ENCODE results near the gene SMARCAL1. TPM values are rescaled to one million over a fixed set of nuclear protein-coding genes. Genes with fewer than 3 reads are reported as not detected.

SMARCAL1 gene
- total RNA-seq, 1 donor from 2014 or later = 27.4 TPM

GRCh38 chr2:216453955-216454614, 41.8 kb downstream of the SMARCAL1 start:
- Mint-ChIP-seq H3K27me3 (no peaks in the 10 kb centered on the region), H3K4me3 (no peak overlapping the region), H3K4me1 (no peaks in the 10 kb centered on the region), H3K36me3 (ENCODE audit: low read depth) (peaks cover 60% of the 10 kb centered on the region), H3K9me3 (peaks cover 12% of the 10 kb centered on the region), H3K27ac (no peak overlapping the region)
- intact Hi-C loops (cut with micrococcal nuclease) = no loop called here
- no peak for DNase-seq

GRCh38 chr2:216463148-216463547, 50.9 kb downstream of the SMARCAL1 start:
- H3K27me3 Mint-ChIP-seq = no peaks in the 10 kb centered on the region
- intact Hi-C loops (cut with micrococcal nuclease) = no loop called here
- no peak overlapping the region for H3K27ac Mint-ChIP-seq
- no peaks in the 10 kb centered on the region for H3K4me1 Mint-ChIP-seq
- no peaks in the 10 kb centered on the region for H3K9me3 Mint-ChIP-seq
- DNase-seq = no peak
- peaks cover 26% of the 10 kb centered on the region for H3K36me3 Mint-ChIP-seq (ENCODE audit: low read depth)
- H3K4me3 Mint-ChIP-seq = no peak overlapping the region

GRCh38 chr2:216464104-216464720, 51.9 kb downstream of the SMARCAL1 start:
- Mint-ChIP-seq H3K27ac (no peak overlapping the region), H3K36me3 (ENCODE audit: low read depth) (peaks cover 31% of the 10 kb centered on the region), H3K4me3 (no peak overlapping the region), H3K4me1 (no peaks in the 10 kb centered on the region), H3K9me3 (no peaks in the 10 kb centered on the region), H3K27me3 (no peaks in the 10 kb centered on the region)
- no peak for DNase-seq
- intact Hi-C loops (cut with micrococcal nuclease) = no loop called here

GRCh38 chr2:216465579-216466195, 53.4 kb downstream of the SMARCAL1 start:
- DNase-seq = peak; percentile 43
- H3K4me3 Mint-ChIP-seq = no peak overlapping the region
- H3K4me1 Mint-ChIP-seq = no peaks in the 10 kb centered on the region
- H3K27me3 Mint-ChIP-seq = no peaks in the 10 kb centered on the region
- intact Hi-C loops (cut with micrococcal nuclease) = no loop called here
- peaks cover 39% of the 10 kb centered on the region for H3K36me3 Mint-ChIP-seq (ENCODE audit: low read depth)
- H3K27ac Mint-ChIP-seq = no peak overlapping the region
- no peaks in the 10 kb centered on the region for H3K9me3 Mint-ChIP-seq

GRCh38 chr2:216467845-216468244, 55.6 kb downstream of the SMARCAL1 start:
- no peak for DNase-seq
- Mint-ChIP-seq H3K9me3 (no peaks in the 10 kb centered on the region), H3K4me3 (no peak overlapping the region), H3K27ac (no peak overlapping the region), H3K4me1 (no peaks in the 10 kb centered on the region), H3K36me3 (ENCODE audit: low read depth) (peaks cover 33% of the 10 kb centered on the region), H3K27me3 (no peaks in the 10 kb centered on the region)
- intact Hi-C loops (cut with micrococcal nuclease) = no loop called here

GRCh38 chr2:216469661-216470060, 57.4 kb downstream of the SMARCAL1 start:
- Mint-ChIP-seq H3K9me3 (no peaks in the 10 kb centered on the region), H3K4me3 (no peak overlapping the region), H3K27ac (no peak overlapping the region), H3K36me3 (ENCODE audit: low read depth) (peaks cover 26% of the 10 kb centered on the region), H3K27me3 (no peaks in the 10 kb centered on the region), H3K4me1 (peaks cover under 1% of the 10 kb centered on the region)
- intact Hi-C loops (cut with micrococcal nuclease) = loop anchor here (10.0 kb wide), 2 partner anchors 125 to 755 kb away; no protein-coding TSS in a partner anchor
- DNase-seq = no peak

- H3K4me3 Mint-ChIP-seq = no peak overlapping the region
- intact Hi-C loops (cut with micrococcal nuclease) = loop anchor here (10.0 kb wide), 2 partner anchors 128 to 752 kb away; no protein-coding TSS in a partner anchor
- peaks cover 17% of the 10 kb centered on the region for H3K4me1 Mint-ChIP-seq
- H3K36me3 Mint-ChIP-seq (ENCODE audit: low read depth) = peaks cover 35% of the 10 kb centered on the region
- H3K27me3 Mint-ChIP-seq = no peaks in the 10 kb centered on the region
- no peak overlapping the region for H3K27ac Mint-ChIP-seq
- DNase-seq = no peak
- H3K9me3 Mint-ChIP-seq = no peaks in the 10 kb centered on the region
Observed at GRCh38 chr2:216473187-216473586, 60.9 kb downstream of the SMARCAL1 start.

- H3K36me3 Mint-ChIP-seq (ENCODE audit: low read depth) = peaks cover 36% of the 10 kb centered on the region
- H3K9me3 Mint-ChIP-seq = no peaks in the 10 kb centered on the region
- no peaks in the 10 kb centered on the region for H3K27me3 Mint-ChIP-seq
- intact Hi-C loops (cut with micrococcal nuclease) = loop anchor here (5.0 to 10.0 kb wide), 4 partner anchors 63 to 750 kb away; partner anchors contain the start of gene SMARCAL1
- peak overlapping the region; percentile 48 for H3K4me3 Mint-ChIP-seq
- peaks cover 19% of the 10 kb centered on the region for H3K4me1 Mint-ChIP-seq
- peak; percentile 77 for DNase-seq
- H3K27ac Mint-ChIP-seq = peak overlapping the region; percentile 67
Observed at GRCh38 chr2:216474925-216475670, 62.8 kb downstream of the SMARCAL1 start.

GRCh38 chr2:216475767-216476166, 63.5 kb downstream of the SMARCAL1 start:
- intact Hi-C loops (cut with micrococcal nuclease) = loop anchor here (5.0 to 10.0 kb wide), 4 partner anchors 63 to 749 kb away; partner anchors contain the start of gene SMARCAL1
- Mint-ChIP-seq H3K27me3 (no peaks in the 10 kb centered on the region), H3K36me3 (ENCODE audit: low read depth) (peaks cover 36% of the 10 kb centered on the region), H3K4me1 (peaks cover 19% of the 10 kb centered on the region), H3K4me3 (peak overlapping the region; percentile 48), H3K9me3 (no peaks in the 10 kb centered on the region), H3K27ac (peak overlapping the region; percentile 67)
- peak; percentile 53 for DNase-seq

GRCh38 chr2:216477283-216478035, 65.2 kb downstream of the SMARCAL1 start:
- intact Hi-C loops (cut with micrococcal nuclease) = loop anchor here (1.0 to 10.0 kb wide), 5 partner anchors 21 to 747 kb away; partner anchors contain the start of genes RPL37A and SMARCAL1
- DNase-seq = peak; percentile 45
- no peak overlapping the region for H3K4me3 Mint-ChIP-seq
- peaks cover 19% of the 10 kb centered on the region for H3K4me1 Mint-ChIP-seq
- no peaks in the 10 kb centered on the region for H3K9me3 Mint-ChIP-seq
- H3K36me3 Mint-ChIP-seq (ENCODE audit: low read depth) = peaks cover 45% of the 10 kb centered on the region
- H3K27ac Mint-ChIP-seq = no peak overlapping the region
- H3K27me3 Mint-ChIP-seq = no peaks in the 10 kb centered on the region

GRCh38 chr2:216478151-216478550, 65.9 kb downstream of the SMARCAL1 start:
- H3K36me3 Mint-ChIP-seq (ENCODE audit: low read depth) = peaks cover 50% of the 10 kb centered on the region
- no peak overlapping the region for H3K4me3 Mint-ChIP-seq
- H3K9me3 Mint-ChIP-seq = no peaks in the 10 kb centered on the region
- no peaks in the 10 kb centered on the region for H3K27me3 Mint-ChIP-seq
- no peak for DNase-seq
- H3K27ac Mint-ChIP-seq = no peak overlapping the region
- peaks cover 19% of the 10 kb centered on the region for H3K4me1 Mint-ChIP-seq
- intact Hi-C loops (cut with micrococcal nuclease) = loop anchor here (1.0 to 10.0 kb wide), 5 partner anchors 20 to 747 kb away; partner anchors contain the start of genes RPL37A and SMARCAL1

GRCh38 chr2:216478791-216479190, 66.5 kb downstream of the SMARCAL1 start:
- no peaks in the 10 kb centered on the region for H3K27me3 Mint-ChIP-seq
- no peak overlapping the region for H3K4me3 Mint-ChIP-seq
- peaks cover 19% of the 10 kb centered on the region for H3K4me1 Mint-ChIP-seq
- intact Hi-C loops (cut with micrococcal nuclease) = loop anchor here (1.0 to 10.0 kb wide), 5 partner anchors 20 to 746 kb away; partner anchors contain the start of genes RPL37A and SMARCAL1
- no peak for DNase-seq
- no peak overlapping the region for H3K27ac Mint-ChIP-seq
- H3K9me3 Mint-ChIP-seq = no peaks in the 10 kb centered on the region
- H3K36me3 Mint-ChIP-seq (ENCODE audit: low read depth) = peaks cover 50% of the 10 kb centered on the region

- peaks cover 14% of the 10 kb centered on the region for H3K4me1 Mint-ChIP-seq
- DNase-seq = no peak
- H3K27ac Mint-ChIP-seq = no peak overlapping the region
- H3K27me3 Mint-ChIP-seq = no peaks in the 10 kb centered on the region
- intact Hi-C loops (cut with micrococcal nuclease) = no loop called here
- H3K36me3 Mint-ChIP-seq (ENCODE audit: low read depth) = peaks cover 48% of the 10 kb centered on the region
- H3K4me3 Mint-ChIP-seq = no peak overlapping the region
- H3K9me3 Mint-ChIP-seq = no peaks in the 10 kb centered on the region
Observed at GRCh38 chr2:216480221-216480620, 67.9 kb downstream of the SMARCAL1 start.

All from activated CD4-positive, alpha-beta T cell treated with anti-CD3 and anti-CD28 coated beads, Interleukin-2, amount 10 ng/mL, durations not matched to agents 24 days and 14 days (primary cell).